AG04450 (cell line): ENCODE measurements around the gene HOXA10. TPM values are rescaled to one million over a fixed set of nuclear protein-coding genes. Genes with fewer than 3 reads are reported as not detected.

Source experiments
- CTCF ChIA-PET: fragments of 300-600, 350-600 bp; formaldehyde crosslinking; extraction: SDS; loops from one replicate; lab custom pipeline; 2022; ENCODE audit warnings: antibody characterized with exemption, inconsistent platforms; lab: Charles Lee
- POLR2A ChIA-PET: fragments of 350-600 bp; formaldehyde crosslinking; extraction: SDS; loops from one replicate; lab custom pipeline; 2021; ENCODE audit warnings: antibody characterized with exemption, inconsistent platforms; lab: Yijun Ruan, JAX
- DNase-seq: peaks from one replicate; pipeline ENCODE4 v3.0.0-alpha.2; 2011; ENCODE audit warnings: low read depth, low spot score
- H3K27ac ChIP-seq: one replicate; pipeline ENCODE4 v1.5.1; 2012; ENCODE audit warnings: low read depth, low read length, control low read depth
- H3K27me3 ChIP-seq: one replicate; pipeline ENCODE4 v1.6.0; 2012; ENCODE audit warnings: low read length; ENCODE audit not compliant: control insufficient read depth, insufficient read depth
- H3K4me3 ChIP-seq: 2 replicates; pipeline ENCODE4 v1.5.1; 2011; ENCODE audit warnings: mild to moderate bottlenecking, low read depth, low read length, control low read depth
- H3K9me3 ChIP-seq: 2 replicates; pipeline ENCODE4 v1.5.1; 2012; ENCODE audit warnings: low read length; ENCODE audit not compliant: control insufficient read depth, insufficient read depth
- CTCF ChIP-seq: IDR thresholded peaks from 2 replicates; pipeline ENCODE4 v1.5.1; 2011; ENCODE audit warnings: low read depth, low read length, control low read depth, inconsistent platforms
- polyA plus RNA-seq: library from polyadenylated mRNA; depleted of rRNA; stranded (reverse); fragments of >200 nt; gene quantifications from 2 replicates; pipeline ENCODE4 v1.2.3, GENCODE V29; 2011

The HOXA10 gene
- polyA plus RNA-seq, 1 experiment: 0.47 TPM

DNA sequence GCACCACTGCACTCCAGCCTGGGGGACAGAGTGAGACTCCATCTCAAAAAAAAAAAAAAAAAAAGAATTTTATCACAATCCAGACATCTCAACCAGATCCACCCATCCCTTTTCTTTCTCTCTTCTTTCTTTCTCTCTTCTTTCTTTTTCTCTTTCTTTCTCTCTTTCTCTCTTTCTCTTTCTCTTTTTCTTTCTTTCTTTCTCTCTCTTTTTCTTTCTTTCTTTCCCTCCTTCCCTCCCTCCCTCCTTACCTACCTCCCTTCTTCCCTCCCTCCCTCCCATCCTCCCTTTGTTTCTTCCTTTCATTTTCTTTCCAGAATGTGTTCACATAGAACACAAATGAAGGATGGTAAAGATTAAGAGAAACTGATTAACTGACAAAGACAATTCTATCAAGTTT, 43.8 kb upstream of the HOXA10 start:
- no peak for TF ChIP-seq CTCF
- H3K9me3 ChIP-seq: peaks cover 9% of the 10 kb centered on the region; the same call in 1 of the 2 replicates
- no peak overlapping the region for H3K27ac ChIP-seq
- H3K27me3 ChIP-seq: peaks cover 84% of the 10 kb centered on the region
- DNase-seq: no peak
- ChIA-PET CTCF (interaction anchor here (0.7 kb wide), 1 partner anchor 169 kb away, joined by 4 read pairs; no protein-coding TSS in a partner anchor), POLR2A (no interaction called here)
- no peak overlapping the region for H3K4me3 ChIP-seq

DNA sequence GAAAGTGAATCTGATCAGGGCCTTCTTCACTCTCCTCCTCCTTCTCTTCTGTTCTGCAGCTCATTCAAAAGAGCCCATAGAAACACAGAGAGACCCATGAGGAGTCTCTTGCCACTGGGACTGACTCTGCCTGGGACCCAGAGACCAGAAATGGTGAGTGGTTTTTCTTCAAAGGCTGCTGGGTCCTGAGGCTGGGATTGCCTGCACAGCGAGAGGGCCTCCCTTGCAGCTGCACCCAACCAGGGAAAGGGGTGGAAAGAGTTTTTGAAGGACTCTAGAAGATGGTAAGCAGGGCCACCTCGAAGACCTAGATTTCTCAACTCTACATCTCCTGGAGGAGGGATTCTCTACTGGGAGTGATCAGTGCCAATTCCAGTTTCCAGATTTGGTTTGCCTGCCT, 41.2 kb upstream of the HOXA10 start:
- CTCF ChIA-PET: interaction anchor here (1.7 kb wide), 1 partner anchor 19 kb away, joined by 3 read pairs; no protein-coding TSS in a partner anchor

DNA sequence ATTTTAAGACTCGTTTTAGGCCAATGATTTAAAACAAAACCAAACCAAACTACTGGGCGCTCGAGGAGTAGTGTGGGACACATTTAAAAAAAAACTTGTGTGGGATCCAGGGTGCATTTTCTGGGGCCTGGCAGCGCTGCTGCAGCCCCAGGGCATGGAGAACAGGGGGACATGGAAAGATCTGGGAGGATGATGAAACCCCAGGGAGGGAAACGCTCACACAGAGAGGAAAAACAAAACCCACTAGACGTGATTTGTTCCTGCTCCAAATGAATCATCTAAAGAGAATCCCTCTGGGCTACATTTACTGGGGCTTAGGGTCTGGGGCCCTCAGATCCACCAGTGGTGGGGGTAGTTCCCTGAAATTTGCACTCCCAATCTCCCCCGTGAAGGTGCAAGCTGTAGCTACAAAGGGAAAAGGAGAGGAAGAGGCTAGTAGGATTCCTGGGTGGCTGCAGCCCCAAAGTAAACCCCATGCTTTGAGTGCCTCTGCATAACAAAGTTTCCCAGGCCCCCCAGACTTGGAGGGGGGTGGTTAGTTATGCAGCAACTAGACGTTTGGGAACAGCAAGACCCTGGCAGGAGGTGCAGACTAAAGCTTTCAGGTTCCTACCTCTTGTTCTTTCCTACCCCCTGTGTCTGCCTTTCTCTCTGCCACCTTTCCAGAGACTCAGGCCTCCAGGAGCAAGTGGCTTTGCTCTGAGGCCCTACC, 40.3 kb upstream of the HOXA10 start:
- DNase-seq: no peak
- TF ChIP-seq CTCF: no peak
- H3K27me3 ChIP-seq: peaks cover 87% of the 10 kb centered on the region
- POLR2A ChIA-PET: no interaction called here
- no peak overlapping the region for H3K27ac ChIP-seq
- no peak overlapping the region for H3K4me3 ChIP-seq
- CTCF ChIA-PET: interaction anchor here (0.6 kb wide), 1 partner anchor 34 kb away, joined by 3 read pairs; no protein-coding TSS in a partner anchor
- H3K9me3 ChIP-seq: peaks cover 9% of the 10 kb centered on the region; the same call in 1 of the 2 replicates

More for the DNA sequence above, 41.2 kb upstream of the HOXA10 start:
- TF ChIP-seq CTCF: no peak
- no peak overlapping the region for H3K27ac ChIP-seq
- H3K9me3 ChIP-seq: peaks cover 9% of the 10 kb centered on the region; the same call in 1 of the 2 replicates
- peaks cover 86% of the 10 kb centered on the region for H3K27me3 ChIP-seq
- POLR2A ChIA-PET: no interaction called here
- H3K4me3 ChIP-seq: no peak overlapping the region
- DNase-seq: no peak

DNA sequence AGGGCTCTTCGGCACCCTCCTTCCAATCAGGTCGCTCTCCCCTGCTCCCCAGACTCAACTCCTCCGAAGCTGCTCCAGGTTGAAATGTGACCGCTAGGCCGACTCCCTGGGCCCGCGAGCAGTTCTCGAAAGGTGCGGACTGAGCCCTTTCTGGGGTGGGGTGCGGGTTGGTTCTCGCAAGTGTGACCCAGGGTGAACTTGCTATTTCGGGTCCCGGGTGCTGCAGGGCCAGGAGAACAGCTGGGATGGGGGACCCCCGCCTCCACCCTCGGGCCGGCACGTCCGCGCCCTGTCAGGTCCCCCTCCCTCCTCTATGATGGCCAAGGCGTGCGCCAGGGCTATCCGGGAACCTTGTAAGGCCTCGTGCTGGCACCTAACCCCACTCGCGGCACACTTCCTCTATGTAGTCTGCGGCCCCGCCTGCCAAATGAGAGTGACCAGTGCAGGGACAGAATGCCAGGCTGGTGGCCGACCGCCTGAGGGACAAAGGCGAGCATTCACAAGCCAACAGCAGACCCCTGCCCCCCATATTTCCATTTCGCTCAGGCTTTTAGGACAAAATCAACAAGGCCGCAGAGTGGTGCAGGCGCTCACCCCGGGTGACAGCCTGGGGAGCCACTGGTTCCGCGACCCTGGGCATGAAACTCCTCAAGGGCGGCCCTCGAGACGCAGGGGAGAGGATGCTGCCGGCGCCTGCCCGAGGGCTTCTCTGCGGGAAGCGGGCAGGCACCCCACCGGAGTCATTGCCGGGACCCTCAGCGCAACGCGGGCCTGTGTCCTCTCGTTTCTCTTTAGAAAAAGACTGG, 39.5 kb upstream of the HOXA10 start:
- Histone ChIP-seq H3K27ac (no peak overlapping the region), H3K9me3 (peaks cover 9% of the 10 kb centered on the region; the same call in 1 of the 2 replicates), H3K4me3 (no peak overlapping the region), H3K27me3 (peaks cover 89% of the 10 kb centered on the region)
- POLR2A ChIA-PET: no interaction called here
- TF ChIP-seq CTCF: no peak
- CTCF ChIA-PET: interaction anchor here (0.6 kb wide), 1 partner anchor 34 kb away, joined by 3 read pairs; no protein-coding TSS in a partner anchor
- DNase-seq: no peak
